GM21619 (cell line): Measurements from ENCODE around the gene GULP1.

ENCODE experiments used
- ATAC-seq: cut with Tn5 transposase; IDR thresholded peaks from one replicate; pipeline ENCODE4 v1.9.1; 2021; ENCODE audit not compliant: unreplicated experiment

Gene GULP1

DNA sequence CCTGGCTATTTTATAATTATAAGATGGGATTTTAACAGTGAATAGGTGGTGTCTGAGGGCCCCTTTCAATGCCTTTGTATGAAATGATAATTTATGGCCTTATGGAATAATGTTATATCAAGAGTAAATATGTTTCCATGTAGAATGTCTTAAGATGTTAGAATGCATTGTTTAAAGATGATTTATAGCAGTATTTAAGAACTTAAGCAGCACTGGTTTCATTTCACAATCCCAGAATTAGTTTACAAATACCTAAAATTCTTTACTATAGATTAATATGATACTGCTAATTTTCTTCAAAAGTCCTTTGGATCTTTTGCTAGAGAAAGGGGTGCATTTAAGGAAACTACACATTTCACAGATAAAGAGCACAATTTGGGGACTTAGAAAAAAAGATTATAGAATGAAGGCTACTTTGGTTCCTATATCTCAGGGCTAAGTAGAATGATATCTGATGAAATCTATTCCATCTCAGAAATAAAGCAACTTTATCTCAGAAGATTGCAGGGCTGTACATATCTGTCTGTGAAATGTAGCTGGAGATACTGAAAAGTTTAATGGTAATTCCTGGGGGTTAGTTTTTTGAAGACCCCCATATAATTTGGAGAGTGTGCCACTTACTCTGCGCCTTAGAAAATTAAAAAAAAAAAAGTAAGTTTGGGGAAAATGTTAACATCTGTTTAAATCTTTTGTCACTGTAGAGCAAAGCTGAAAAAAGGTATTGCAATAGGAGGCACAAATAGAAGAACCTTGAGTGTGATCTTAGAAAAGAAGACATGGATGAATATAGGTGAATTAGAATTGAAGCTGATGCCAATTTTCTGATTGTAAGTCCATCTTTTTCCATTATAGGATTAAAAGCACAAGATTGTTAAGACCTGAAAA is 123.4 kb downstream of the GULP1 start:
- no peak for ATAC-seq

DNA sequence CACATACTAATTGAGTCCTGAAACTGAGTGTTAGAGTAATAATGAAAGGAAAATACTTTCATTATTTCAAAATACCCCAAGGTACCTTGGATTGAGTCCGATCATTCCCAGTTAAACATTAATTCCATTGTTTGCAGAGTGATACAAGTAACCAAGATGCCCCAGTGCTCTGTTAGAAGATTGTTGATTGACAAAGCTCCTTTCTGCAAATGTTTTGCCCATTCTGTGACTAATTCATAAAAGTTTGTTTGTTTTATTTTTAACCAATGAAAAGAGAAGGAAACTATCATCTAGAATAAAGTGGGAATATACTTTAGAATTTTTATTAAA is 124.0 kb downstream of the GULP1 start:
- no peak for ATAC-seq

DNA sequence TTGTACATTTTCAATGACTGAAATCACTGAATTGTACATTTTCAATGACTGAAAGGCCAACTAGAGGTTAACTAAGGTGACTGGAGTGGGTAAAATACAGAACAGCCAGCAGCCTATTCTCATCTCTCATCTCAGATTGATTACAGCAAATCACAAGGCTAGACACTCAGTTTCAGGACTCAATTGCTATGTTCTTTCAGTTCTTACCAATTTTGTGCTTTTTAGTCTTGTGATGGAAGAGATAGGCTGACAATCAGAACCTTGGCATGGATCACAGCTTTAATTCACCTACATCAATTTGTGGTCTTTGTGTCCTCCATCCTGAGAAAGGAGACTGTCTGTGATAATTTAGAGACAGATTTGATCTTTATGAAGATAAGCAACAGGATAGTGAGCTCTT is 124.7 kb downstream of the GULP1 start:
- no peak for ATAC-seq

DNA sequence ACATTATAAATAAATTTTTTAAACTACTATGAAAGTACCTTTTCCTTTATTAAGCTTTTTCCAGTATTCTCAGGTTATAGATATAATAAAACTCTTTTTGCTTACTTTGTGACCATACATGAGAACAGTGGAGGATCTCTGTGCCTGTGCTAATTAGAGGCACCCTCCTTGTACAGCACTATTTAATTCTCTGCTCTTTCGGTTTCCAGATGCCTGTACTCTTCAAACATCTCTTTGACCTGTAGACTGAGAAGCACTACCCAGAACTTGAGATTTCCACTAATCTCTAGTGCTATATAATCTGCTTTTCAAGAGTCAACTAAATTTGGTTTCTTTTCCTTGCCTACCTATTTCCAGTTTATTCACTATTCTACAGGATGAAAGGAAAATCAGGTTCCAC is 131.1 kb downstream of the GULP1 start:
- ATAC-seq: no peak

DNA sequence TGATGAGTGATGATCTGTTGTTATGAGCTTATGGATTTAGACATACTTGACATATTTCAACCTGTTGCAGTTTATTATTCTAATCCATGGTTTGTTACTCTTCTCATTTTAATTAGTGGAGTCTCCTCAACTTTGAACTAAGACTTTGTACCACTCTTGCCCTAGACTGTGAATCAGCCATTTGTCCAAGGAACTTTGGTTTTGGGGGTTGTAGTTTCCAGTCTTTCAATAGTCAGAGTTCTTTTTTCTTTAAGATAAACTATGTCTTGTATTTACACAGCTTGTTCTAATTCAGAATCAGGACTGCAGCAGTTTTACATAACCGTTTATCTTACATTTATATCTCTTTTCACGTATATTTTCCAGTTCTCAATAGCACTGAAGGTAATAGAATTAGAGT is 133.6 kb downstream of the GULP1 start:
- ATAC-seq: no peak

DNA sequence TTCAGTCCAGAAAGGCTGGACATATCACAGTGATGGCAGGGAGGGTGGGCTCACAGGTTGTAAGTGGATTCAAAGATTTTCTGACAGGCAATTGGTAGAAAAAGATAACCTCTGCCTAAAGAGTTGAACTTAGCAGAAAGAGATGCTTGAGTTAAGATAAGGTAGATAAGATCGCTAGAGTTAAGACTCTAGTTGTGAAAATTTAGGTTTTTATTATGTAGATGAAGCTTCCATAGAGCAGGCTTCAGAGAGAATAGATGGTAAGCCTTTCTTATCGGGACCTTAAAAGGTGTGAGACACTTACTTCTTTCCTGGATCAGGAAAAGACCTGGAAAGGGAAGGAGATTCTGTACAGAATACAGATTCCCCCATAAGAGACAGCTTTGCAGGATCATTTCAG is 134.4 kb downstream of the GULP1 start:
- no peak for ATAC-seq

DNA sequence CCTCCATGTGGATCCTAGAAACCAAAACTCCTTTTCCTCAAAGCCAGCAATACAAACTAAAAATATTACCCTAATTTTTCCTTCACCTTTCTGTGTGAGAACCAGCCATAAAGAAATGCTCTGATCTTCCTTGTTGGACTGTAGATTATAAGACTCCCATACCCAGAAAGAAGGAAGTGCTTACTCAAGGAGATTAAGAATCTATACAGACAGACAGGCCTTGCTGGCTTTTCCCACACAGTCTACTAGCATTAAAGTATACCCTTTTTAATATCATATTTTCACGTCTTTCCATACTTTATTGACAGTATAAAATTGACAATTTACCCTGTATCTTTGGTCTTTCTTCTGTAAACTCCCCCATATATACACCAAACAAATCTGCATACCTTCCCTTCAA is 139.0 kb downstream of the GULP1 start:
- ATAC-seq: no peak

DNA sequence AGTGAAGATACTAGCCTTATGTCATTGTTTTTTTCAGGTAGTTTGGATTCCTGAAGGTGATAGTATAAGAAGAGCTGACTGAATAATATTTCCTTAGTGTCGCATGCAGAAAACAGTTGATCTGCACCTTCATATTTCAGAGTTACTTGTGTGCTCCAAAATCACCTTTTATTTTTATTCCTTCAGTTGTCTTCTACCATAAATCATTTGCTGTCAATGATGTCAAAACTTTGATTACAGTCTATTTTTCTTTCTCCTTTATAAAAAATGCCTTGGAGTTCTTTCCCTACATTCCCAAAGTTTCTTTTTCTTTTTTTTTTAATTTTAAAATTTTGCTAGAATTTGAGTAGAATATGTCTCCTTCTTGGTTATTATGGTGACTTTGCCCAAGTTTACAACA is 142.3 kb downstream of the GULP1 start:
- no peak for ATAC-seq

DNA sequence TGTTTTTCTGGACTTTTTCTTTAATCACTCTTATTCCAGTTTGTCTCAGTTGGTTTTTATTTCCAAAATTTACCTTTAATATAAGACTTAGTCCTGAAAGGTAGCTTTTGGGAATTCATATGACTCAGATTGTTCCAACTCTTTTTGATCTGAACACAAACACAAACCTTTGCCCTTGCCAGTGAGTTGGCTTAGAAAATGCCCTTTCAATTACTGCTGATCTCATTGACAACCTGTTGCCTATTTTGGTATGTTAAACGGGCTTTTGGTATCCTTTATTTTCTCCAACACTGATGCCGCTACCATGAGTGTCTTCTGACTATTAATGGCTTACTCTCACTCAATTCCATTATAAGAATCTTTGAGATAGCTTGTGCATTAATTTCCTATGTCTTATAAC is 143.4 kb downstream of the GULP1 start:
- no peak for ATAC-seq

DNA sequence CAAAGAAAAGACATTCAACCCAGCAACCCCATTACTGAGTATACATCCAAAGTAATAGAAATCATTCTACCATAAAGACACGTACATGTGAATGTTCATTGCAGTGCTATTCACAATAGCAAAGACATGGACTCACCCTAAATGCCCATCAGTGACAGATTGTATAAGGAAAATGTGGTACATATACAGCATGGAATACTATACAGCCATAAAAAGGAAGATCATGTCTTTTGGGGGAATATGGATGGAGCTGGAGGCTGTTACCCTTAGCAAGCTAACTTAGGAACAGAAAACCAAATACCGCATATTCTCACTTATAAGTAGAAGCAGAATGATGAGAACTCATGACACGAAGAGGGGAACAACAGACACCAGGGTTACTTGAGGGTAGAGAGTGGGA is 145.9 kb downstream of the GULP1 start:
- ATAC-seq: no peak

DNA sequence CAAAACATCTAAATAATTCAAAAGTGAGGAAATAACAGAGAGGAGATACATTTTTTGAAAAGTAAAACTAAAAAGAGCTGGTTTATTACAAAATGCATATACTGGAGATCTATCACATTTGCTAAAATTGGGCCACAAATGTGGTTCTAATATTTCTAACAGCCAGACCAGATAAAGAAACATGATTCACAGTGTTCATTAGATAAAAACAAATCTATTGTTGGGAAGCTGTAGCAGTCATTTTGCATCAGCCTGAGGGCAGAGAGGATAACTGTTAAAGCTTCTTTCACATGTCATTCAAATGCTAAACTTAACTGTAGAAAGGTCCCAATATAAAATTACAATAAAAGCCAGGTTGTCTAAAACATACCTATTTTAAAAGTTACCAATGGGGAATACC is 148.3 kb downstream of the GULP1 start:
- no peak for ATAC-seq

DNA sequence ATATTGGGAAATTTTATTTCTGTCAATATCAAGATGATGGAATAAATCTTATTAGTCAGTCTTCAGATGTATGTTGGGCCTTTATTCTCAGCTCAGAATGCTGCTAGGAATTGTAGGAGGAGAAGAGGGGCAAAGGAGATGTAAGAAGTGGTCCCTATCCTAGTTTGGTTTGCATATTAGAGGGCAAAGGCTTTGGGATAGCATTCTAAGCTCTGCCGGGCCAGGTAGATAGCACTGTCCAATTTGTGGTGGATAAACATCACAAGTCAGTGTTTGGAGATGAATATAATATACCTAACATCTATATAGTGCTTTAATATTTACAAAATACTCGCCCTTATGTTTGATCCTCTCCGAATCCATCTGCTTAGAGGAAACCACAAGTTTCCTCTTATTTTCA is 149.2 kb downstream of the GULP1 start:
- no peak for ATAC-seq

DNA sequence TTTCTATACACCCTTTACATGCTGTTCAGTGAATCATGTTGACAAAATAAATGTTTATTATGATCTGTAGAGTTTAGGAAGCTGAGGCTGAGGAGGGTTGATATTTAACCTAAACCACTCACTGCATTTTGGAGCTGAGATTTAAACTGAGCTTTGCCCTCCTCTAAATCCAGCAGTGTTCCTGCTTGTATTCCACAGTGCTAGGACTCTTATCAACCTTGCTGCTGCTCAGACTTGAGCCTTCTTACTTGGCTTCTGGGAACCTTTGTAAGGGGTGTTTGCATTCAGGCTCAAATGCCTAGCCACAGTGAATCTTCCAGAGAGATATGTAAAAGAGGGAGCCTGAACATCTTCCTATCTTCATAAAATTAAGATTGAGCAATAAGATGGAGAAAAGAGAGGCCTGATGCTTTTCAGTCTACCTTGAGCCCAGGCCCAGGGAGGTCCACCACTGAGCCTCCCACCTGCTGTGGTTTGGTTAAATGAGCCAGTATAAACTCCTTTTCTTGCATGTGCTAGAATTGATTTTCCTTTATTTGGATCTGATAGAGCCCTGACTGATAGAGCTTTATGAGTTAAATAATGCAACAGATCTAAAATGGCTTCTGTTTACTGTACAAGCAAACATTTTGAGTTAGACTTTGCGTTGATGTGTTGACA is 149.7 kb downstream of the GULP1 start:
- ATAC-seq: no peak

DNA sequence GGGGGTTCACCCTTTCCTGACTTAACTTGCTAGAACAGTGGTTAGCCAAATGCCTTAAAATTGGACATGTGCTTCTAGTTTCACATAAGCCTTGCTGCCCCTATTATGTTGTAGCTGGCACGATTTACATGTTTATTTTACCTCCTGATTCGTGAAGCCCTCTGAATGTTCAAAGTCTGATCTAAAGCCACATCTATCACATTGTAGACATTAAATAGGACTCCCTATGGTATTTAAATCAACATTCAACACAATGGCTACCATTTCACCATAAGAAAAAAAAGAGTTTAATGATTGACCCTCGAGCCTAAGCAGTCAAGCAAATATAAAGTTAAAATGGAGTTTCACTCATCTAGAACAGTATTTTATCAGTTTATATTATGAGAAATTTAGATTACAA is 151.5 kb downstream of the GULP1 start:
- ATAC-seq: no peak

DNA sequence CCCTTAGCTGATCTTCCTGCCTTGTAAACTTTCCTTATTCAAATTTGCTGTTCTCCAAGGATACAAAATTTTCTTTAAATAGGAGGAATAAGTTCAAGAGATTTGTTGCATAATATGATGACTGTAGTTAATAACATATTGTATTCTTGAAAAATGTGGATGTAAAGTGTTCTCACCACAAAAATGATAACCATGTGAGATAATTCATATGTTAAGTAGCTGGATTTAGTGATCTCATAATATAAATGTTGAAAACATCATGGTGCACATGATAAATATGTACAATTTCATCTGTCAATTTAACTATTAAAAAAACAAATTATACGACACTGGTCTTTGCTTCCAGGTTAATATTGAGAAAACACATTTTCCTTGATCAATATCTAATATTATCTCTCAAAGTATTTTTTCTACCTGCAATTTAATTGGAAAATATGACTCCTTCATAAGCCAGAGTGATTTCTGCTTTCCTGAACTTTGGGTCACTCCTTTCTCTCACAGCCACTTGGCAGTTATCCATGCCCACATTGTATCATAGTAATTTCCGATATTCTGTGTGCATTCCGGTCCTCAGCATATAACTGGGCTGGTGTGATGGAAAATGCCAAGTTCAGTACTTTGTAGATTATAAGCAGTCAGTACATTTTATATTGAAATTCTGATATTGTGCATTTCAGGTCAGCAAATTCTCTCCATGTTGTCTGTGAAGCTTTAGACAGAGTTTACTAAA is 152.6 kb downstream of the GULP1 start:
- ATAC-seq: no peak

DNA sequence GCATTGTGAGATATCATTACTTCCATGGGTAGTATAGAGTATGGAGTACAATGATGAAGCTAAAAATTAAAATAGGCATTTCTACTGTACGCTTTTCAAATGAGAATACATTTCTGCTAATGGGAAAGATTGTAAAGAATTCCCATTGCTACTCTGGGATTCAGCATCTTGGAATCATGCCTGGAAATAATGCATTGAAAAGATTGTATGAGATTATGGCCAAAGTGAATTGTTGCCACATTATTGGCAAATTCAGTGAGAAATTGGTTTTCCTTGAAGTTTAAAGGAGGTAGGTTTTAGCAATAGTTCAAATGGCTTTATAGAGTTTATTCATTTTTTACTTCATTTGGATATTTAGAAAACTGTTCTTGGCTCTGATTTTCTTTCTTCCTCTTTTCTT is 157.9 kb downstream of the GULP1 start:
- no peak for ATAC-seq

DNA sequence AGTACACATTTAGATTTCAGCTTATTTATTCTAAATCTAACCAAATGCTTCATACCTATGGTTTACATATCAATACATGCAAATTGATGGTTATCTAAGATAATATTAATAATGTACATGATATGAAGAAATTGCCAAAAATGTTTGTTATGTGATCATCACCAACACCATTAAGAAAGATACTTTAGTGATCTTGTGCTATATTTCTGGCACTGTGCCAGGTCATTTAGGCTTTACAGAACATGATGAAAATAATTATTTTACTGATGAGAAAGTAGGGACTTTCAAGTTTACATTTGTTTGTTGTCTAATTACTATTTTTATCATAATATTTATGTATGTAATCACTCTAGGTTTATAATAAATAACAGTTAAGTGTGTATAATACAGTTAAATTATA is 158.3 kb downstream of the GULP1 start:
- ATAC-seq: no peak

DNA sequence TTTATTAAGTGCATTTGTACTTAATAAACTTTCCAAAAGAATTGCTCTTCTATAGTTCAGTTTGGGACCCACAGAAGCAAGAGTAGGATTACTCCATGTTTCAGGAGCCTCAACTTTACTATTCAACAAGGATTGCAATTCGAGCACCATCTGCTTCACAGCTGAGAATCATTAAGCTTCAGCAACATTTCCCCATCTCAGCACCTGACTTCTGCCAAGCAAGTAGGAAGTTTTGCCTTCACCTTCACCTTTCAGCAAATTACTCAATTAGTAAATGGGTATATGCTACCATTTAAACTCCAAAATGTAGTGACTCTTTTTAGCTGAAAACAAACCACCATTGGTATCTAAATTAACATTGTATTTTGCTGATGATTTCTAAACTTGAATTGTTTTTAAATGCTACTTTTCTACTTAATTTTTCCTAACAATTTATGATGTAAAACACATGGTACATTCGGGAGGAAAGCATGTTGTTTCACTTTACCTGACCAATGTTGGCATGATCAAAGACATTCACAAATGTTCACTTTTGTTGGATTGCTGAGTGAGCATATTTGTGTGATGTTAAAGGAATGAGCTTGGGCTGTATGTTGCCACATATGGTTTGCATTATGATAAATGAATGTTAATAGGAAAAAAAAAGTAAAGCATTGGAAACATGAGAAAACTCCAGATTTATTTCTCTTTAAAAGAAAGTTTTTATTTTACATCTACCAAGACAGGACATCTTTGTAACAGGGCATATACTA is 159.2 kb downstream of the GULP1 start:
- no peak for ATAC-seq

DNA sequence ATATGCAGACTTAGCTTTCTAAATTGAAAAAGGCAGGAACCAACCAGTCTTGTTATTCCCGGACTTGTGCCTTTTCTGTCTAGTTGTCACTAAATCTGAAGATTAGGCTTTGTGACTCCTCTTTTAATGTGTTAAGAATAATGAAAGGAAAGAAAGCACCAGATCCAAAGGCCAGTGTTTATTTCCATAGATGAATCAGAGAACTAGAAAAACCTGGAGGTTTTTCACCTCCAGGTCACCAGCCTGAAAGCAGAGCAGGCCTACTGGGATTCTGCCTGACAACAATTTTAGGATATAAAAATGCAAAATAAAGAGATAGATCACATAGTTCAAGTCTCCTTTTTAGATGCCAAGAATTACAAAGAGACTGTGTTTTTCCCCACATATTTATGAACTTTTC is 160.4 kb downstream of the GULP1 start:
- ATAC-seq: no peak

DNA sequence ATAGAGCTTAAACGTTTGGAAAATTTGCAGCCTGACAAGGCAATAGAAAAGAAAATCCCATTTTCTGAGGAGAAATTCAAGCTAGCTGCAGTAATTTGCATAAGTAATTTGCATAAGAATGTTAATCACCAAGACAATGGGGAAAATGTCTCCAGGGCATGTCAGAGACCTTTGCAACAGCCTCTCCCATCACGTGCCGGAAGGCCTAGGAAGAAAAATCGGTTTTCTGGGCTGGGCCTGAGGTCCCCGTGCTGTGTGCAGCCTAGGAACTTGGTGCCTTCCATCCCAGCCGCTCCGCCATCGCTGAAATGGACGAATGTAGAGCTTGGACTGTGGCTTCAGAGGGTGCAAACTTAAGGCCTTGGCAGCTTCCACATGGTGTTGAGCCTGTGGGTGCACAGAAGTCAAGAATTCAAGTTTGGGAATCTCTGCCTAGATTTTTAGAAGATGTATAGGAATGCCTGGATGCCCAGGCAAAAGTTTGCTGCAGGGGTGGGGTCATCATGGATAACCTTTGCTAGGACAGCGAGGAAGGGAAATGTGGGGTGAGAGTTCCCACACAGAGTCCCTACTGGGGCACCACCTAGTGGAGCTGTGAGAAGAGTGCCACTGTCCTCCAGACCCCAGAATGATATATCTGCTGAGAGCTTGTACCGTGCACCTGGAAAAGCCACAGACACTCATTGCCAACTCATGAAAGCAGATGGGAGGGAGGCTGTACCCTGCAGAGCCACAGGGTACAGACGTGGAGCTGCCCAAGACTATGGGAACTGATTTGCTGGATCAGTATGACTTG is 164.6 kb downstream of the GULP1 start:
- no peak for ATAC-seq

DNA sequence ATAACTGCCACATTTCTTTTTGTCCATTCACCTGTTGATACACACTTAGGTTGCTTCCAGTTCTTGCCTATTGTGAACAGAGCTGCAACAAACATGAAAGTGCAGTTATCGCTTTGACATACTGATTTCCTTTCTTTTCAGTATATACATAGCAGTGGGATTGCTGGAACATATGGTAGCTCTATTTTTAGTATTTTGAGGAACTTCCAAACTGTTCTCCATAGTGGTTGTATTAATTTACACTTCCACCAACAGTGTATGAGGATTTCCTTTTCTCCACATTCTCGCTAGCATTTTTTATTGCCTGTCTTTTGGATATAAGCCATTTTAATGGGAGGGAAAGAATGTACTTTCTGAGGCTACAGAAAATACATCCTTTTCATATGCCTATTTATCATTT is 167.4 kb downstream of the GULP1 start:
- no peak for ATAC-seq
